HL-60/S4 treated with phorbol 12-myristate 13-acetate at 8.2 ng/mL for 4 days and 3 days (cell line): ENCODE results near the gene ACER2.
"Not testable (repeated sequence)": the region's sequence is repeated elsewhere in the genome, so short reads cannot be mapped to it uniquely, and the experiment has no call there.

Experiments
- in situ Hi-C: fragments of 300-500 bp; cut with MboI; formaldehyde crosslinking; loops from 2 replicates; pipeline ENCODE4 v1.15.0; 2022; ENCODE audit warnings: low sequenced_read_pairs

ACER2 gene

DNA sequence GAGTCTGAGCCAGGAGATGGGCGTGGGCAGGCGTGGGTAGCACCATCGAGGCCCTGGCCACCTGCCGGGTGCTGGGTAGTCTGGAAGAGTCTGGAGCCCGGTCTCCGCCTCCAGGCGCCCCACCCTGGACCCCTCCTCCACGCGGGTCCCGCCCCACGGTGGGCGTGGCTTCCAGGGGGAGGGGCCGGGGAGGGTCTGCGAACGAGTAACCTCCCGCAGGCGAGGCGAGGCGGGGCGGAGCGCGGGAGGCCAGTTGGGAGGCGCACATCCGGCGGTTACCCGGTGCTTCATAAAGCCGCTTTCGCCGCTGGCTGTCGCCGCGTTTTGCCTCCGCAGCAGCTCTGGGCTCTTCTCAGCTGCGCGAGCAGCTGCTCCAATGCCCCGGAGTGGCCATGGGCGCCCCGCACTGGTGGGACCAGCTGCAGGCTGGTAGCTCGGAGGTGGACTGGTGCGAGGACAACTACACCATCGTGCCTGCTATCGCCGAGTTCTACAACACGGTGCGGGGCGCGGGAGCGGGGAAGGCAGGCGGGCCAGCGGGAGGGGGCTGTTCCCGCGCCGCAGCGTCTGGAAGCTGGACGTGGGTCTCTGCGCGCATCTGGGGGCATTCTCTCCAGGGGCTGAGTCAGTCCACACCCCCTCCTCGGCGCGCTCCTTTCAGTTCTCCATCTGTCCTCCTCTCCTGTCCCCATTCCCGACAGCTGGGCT, at the start of gene ACER2:
Gene ACER2 (plus strand): TSS at position 317 of the 708 bp plus-strand sequence. CDS start 76 bp downstream, at position 393.
- in situ Hi-C loops = no loop called here

GRCh38 chr9:19369107-19369506, 39.7 kb upstream of the ACER2 start:
- in situ Hi-C loops = no loop called here

GRCh38 chr9:19371942-19372341, 36.9 kb upstream of the ACER2 start:
- in situ Hi-C loops = no loop called here

GRCh38 chr9:19372567-19372966, 36.2 kb upstream of the ACER2 start:
- in situ Hi-C loops = no loop called here

- in situ Hi-C loops = no loop called here
Measured at GRCh38 chr9:19373527-19373926, 35.3 kb upstream of the ACER2 start.

DNA sequence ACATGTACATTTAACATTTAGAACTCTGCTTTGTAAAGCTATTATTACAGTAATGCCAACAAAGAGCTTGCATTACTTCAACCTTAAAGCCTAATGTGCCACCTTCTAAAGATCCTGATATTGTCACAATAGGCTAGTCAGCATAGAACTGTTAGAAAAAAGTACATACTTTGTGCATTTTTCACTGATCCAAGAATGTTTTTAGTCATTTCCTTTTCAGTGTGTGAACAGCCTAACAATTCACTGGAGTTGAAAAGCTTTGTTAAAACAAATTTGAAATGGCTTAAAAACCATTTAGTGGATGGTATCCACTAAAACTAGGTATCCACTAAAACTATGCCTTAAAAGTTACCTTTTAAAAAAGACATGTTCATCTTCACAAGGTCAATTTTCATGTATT, 33.3 kb upstream of the ACER2 start:
- in situ Hi-C loops = no loop called here

DNA sequence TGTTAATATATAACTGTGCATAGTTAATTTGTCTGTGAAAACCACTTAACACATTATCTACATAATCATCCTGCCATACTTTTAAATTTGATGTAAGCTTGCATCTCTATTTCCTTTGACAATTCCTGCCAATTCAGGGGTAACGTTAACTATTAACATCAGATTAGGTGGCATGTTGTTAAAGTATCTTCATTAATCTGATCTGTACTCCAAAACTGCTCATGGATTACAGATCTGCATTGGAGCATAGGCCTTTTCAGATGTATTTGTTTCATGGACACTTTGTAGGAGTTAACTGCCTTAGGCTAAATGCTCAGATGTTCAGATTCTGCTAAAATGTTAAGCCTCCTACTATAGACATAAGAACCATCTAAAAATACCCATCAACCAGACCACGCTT, 31.9 kb upstream of the ACER2 start:
- in situ Hi-C loops = no loop called here

DNA sequence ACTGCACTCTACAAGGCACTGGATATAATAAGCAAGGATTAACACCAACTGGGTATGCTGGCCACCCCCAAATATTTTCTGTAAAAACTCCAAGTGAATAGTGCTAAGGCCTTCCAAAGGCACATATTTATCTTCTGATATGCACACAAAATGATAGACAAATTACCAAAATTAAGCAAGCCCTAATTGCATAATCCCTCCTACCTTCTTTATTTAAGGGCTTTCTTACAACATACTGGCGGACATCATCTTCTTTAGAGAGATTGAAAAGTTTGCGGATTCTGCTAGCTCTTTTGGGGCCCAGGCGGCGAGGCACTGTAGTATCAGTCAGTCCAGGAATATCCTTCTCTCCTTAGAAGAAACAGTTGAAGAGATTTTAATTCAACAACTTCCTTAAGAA, 30.6 kb upstream of the ACER2 start:
- in situ Hi-C loops = no loop called here

- in situ Hi-C loops = no loop called here
Measured at GRCh38 chr9:19378647-19379046, 30.2 kb upstream of the ACER2 start.

- in situ Hi-C loops = no loop called here
Measured at GRCh38 chr9:19379283-19379682, 29.5 kb upstream of the ACER2 start.

DNA sequence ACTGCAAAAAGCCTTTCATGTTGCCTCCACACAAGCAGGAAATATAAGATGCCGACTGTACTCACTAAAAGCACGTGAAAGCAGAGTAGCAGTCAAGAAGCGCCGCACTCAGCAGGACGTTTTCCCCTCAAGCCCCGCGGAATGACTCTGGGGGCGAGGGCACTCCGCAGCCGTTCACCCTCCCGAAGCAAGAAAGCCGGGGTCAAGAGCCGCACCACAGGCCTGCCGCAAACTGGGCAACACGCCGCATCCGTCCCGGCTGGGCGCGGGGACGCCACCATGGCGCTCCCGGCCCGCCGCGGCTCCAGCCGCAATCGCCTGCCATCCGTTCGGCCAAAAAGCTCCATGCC, 29.1 kb upstream of the ACER2 start:
- in situ Hi-C loops = no loop called here

DNA sequence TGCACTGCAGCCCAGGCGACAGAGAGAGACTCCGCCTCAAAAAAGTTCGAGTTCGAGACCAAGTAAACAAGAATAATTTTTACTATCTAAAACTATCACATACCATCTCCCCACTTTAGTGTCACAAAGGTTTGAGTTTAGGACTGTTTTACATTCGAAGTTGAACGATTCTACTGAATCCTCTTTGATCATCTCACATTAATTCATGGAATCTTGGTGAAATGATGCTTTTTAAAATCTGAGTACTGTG, 28.1 kb upstream of the ACER2 start:
- in situ Hi-C loops = no loop called here

GRCh38 chr9:19381656-19382055, 27.2 kb upstream of the ACER2 start:
- in situ Hi-C loops = no loop called here

- in situ Hi-C loops = not testable (repeated sequence)
Measured at GRCh38 chr9:19385212-19385611, 23.6 kb upstream of the ACER2 start.

- in situ Hi-C loops = no loop called here
Measured at GRCh38 chr9:19385786-19386501, 22.9 kb upstream of the ACER2 start.

- in situ Hi-C loops = no loop called here
Measured at GRCh38 chr9:19386502-19387044, 22.2 kb upstream of the ACER2 start.

DNA sequence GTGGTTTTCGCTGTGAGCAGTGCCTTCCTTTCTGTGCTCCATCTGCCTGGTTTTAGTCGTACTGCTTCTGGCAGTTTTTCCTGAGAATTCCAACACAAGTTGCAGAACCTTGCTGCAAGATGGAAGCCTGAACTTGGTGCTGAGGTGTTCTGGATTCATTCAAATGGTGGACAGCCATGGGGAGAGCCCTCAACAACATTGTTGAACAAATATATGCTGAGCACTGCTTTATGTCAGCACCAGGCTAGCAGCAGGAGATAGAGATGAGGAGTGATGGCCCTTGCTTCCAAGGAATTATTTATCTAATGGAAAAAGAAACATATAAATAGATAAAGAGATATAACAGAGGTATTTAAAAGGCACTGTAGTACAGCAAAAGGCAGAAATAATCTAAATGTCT, 21.5 kb upstream of the ACER2 start:
- in situ Hi-C loops = no loop called here

GRCh38 chr9:19389539-19389938, 19.3 kb upstream of the ACER2 start:
- in situ Hi-C loops = not testable (repeated sequence)

DNA sequence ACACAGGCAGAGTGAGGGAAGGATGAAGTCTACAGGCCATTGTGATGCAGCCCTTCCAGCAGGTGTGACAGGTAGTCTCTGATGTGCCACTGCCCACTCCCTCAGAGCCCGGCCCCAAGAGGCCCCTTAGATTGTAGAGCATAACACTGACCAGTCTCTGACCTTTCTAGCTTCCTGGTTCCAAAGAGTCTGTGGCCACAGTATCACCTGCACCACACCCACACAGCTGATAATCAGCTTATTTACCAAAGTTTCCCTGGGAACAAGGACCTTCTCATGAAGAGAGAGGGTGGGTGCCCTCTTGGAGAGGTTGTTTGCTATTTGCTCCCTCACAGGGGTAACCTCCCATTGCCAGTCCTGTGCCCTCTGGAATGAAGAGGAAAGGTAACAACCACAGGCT, 11.0 kb upstream of the ACER2 start:
- in situ Hi-C loops = no loop called here

GRCh38 chr9:19403231-19403630, 5.6 kb upstream of the ACER2 start:
- in situ Hi-C loops = not testable (repeated sequence)

- in situ Hi-C loops = no loop called here
Measured at GRCh38 chr9:19404283-19405075, 4.3 kb upstream of the ACER2 start.

- in situ Hi-C loops = no loop called here
Measured at GRCh38 chr9:19405771-19406170, 3.0 kb upstream of the ACER2 start.
